HUES48 (cell line): ENCODE measurements around the gene SLC35B3.
A peak's percentile ranks its signal among the peaks of the same experiment; 100 is the strongest.
"Not testable (repeated sequence)": the region's sequence is repeated elsewhere in the genome, so short reads cannot be mapped to it uniquely, and the experiment has no call there.

Source experiments
- H3K27ac ChIP-seq: one replicate; pipeline ENCODE4 v1.7.0; 2013; ENCODE audit warnings: low read depth, low read length, inconsistent platforms
- H3K27me3 ChIP-seq: 2 replicates; pipeline ENCODE4 v1.6.1; 2013; ENCODE audit warnings: mild to moderate bottlenecking, low read length; ENCODE audit not compliant: control insufficient read depth, insufficient read depth
- H3K36me3 ChIP-seq: 2 replicates; pipeline ENCODE4 v1.6.1; 2013; ENCODE audit warnings: low read length; ENCODE audit not compliant: control insufficient read depth, insufficient read depth
- H3K4me1 ChIP-seq: 2 replicates; pipeline ENCODE4 v1.6.1; 2013; ENCODE audit warnings: mild to moderate bottlenecking, low read length; ENCODE audit not compliant: control insufficient read depth, insufficient read depth
- H3K4me3 ChIP-seq: 2 replicates; pipeline ENCODE4 v1.5.1; 2013; ENCODE audit warnings: mild to moderate bottlenecking, low read depth, low read length
- H3K9ac ChIP-seq: 2 replicates; pipeline ENCODE4 v1.6.1; 2013; ENCODE audit warnings: mild to moderate bottlenecking, low read depth, low read length, moderate library complexity
- H3K9me3 ChIP-seq: 2 replicates; pipeline ENCODE4 v1.6.1; 2013; ENCODE audit warnings: low read length; ENCODE audit not compliant: control insufficient read depth, insufficient read depth

Gene SLC35B3

DNA sequence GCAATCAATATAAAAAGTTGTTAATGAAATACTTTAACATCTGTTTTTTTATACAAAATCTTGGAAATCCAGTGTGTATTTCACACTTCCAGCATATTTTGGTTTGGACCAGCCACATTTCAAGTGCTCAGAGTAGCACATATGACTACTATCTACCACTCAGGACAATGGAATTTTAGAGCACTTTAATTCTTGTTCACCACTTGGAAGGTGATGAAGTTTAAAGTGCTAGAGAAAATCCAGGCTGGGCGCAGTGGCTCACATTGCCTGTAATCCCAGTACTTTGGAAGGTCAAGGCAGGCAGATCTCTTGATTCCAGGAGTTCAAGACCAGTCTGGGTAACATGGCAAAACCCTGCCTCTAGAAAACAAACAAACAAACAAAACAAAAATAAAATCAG is 6.1 kb upstream of the SLC35B3 start:
- Histone ChIP-seq H3K36me3 (no peaks in the 10 kb centered on the region), H3K27ac (no peak overlapping the region), H3K9me3 (no peaks in the 10 kb centered on the region), H3K9ac (no peak overlapping the region), H3K4me1 (no peaks in the 10 kb centered on the region), H3K27me3 (no peaks in the 10 kb centered on the region), H3K4me3 (no peak overlapping the region)

DNA sequence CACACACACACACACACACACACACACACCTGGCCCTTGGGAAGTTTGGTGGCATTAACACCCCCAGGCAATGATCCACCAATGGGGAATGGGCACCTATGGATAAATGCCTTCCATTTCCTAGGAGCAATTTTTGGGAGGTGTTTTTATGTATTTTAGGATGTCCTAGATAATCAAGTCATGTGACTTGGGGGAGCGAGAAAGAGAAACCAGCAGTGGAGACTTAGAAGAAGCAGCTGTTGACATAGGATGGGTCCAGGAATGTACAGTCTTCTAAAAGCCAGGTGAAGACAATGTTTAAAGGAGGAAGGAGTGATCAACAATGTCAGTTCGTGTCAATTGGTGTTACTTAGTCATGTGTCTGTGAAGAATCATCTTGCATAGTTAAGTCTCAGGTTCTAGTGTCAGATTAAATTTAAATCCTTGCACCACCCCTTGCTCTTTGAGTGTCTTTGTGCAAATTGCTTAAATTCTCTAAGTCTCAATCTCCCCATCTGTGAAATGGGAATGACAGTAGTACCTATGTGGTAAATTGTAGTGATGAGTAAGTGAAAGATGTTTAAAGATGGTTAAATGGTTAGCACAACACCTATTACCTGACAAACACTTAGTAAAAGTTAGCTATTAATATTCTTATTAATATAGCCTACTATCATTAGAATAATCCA is 4.4 kb upstream of the SLC35B3 start:
- Histone ChIP-seq H3K4me3 (no peak overlapping the region), H3K4me1 (peaks cover 8% of the 10 kb centered on the region), H3K27me3 (no peaks in the 10 kb centered on the region), H3K9ac (no peak overlapping the region), H3K27ac (no peak overlapping the region), H3K9me3 (no peaks in the 10 kb centered on the region), H3K36me3 (no peaks in the 10 kb centered on the region)

DNA sequence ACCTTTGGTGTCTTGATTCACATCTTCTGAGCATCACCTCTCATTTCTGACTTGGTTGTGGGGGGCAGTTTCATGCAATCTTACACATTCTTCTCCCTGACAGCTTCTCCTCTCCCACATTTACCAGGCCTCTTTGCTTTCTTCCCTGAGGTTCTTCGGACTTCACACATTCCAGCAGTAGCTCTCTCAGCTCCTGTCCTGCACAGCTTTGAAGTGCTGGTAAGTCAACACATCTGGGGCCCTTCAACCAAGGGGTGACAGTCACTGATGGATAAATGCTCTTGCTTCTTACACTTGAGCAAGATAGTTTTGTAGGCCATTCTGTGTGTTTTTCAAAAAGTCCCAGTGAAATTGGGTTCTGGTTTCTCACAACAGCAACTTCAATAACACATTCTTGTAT is 2.5 kb upstream of the SLC35B3 start:
- Histone ChIP-seq H3K36me3 (no peaks in the 10 kb centered on the region), H3K27me3 (no peaks in the 10 kb centered on the region), H3K9ac (no peak overlapping the region), H3K27ac (no peak overlapping the region), H3K4me1 (peaks cover 13% of the 10 kb centered on the region), H3K4me3 (no peak overlapping the region), H3K9me3 (no peaks in the 10 kb centered on the region)

- peaks cover 13% of the 10 kb centered on the region for H3K4me1 ChIP-seq
- no peaks in the 10 kb centered on the region for H3K27me3 ChIP-seq
- no peak overlapping the region for H3K27ac ChIP-seq
- H3K9me3 ChIP-seq: no peaks in the 10 kb centered on the region
- no peak overlapping the region for H3K9ac ChIP-seq
- H3K36me3 ChIP-seq: no peaks in the 10 kb centered on the region; the same call in 1 of the 2 replicates
- H3K4me3 ChIP-seq: no peak overlapping the region
Measured at GRCh38 chr6:8436966-8437365, 1.6 kb upstream of the SLC35B3 start.

DNA sequence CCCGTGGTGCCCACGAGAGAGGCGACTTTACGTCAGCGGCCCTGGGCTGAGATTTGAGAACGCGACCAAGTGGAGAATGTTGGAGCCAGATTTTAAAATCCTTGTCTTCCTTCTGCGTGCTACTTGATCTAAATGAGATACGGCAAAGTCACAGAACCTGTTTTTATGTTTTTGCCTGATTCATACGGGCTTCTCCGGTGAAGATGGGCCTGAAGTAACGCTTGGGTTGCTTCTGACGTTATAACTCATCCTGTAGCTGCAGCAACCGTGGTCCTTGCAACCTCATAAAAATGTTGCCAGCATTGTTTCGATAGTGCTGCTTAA is 462 bp upstream of the SLC35B3 start:
- no peaks in the 10 kb centered on the region; the same call in 1 of the 2 replicates for H3K36me3 ChIP-seq
- peak overlapping the region; percentile 92 for H3K4me3 ChIP-seq
- H3K27me3 ChIP-seq: no peaks in the 10 kb centered on the region
- peak overlapping the region; percentile 44 for H3K27ac ChIP-seq
- no peaks in the 10 kb centered on the region for H3K9me3 ChIP-seq
- H3K4me1 ChIP-seq: peaks cover 13% of the 10 kb centered on the region
- H3K9ac ChIP-seq: peak overlapping the region; percentile 74

GRCh38 chr6:8434727-8435092 is 635 bp downstream of the SLC35B3 start:
- H3K4me1 ChIP-seq: peaks cover 13% of the 10 kb centered on the region
- H3K27ac ChIP-seq: peak overlapping the region; percentile 83
- H3K4me3 ChIP-seq: peak overlapping the region; percentile 92
- H3K27me3 ChIP-seq: no peaks in the 10 kb centered on the region
- no peaks in the 10 kb centered on the region; the same call in 1 of the 2 replicates for H3K36me3 ChIP-seq
- no peaks in the 10 kb centered on the region for H3K9me3 ChIP-seq
- peak overlapping the region; percentile 76 for H3K9ac ChIP-seq

DNA sequence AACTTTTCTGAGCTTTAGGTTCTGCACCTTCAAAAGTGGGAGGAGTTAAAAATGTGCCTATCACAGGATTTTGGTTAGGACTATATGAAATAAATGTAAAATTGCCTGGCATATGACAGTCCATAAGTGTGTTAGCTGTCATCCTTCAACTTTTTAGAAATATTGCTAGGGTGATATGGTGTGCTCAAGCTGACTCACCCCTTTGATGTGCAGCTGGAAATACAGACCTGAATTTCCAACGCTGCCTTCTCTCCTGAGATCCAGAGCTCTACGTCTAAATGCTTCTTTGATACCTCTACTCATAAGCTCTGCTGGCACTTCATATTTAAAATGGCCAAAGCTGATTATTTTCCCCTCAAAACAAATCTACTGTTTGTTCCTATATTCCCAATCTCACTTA is 2.7 kb downstream of the SLC35B3 start:
- H3K4me1 ChIP-seq: peaks cover 13% of the 10 kb centered on the region
- H3K9me3 ChIP-seq: 0 out of 2 replicates have a peak, but pooled peaks cover 2% of the 10 kb centered on the region
- peaks cover 13% of the 10 kb centered on the region for H3K36me3 ChIP-seq
- H3K27me3 ChIP-seq: no peaks in the 10 kb centered on the region
- H3K27ac ChIP-seq: no peak overlapping the region
- H3K4me3 ChIP-seq: no peak overlapping the region
- H3K9ac ChIP-seq: no peak overlapping the region

GRCh38 chr6:8429821-8430220 is 5.5 kb downstream of the SLC35B3 start:
- H3K36me3 ChIP-seq: peaks cover 32% of the 10 kb centered on the region

DNA sequence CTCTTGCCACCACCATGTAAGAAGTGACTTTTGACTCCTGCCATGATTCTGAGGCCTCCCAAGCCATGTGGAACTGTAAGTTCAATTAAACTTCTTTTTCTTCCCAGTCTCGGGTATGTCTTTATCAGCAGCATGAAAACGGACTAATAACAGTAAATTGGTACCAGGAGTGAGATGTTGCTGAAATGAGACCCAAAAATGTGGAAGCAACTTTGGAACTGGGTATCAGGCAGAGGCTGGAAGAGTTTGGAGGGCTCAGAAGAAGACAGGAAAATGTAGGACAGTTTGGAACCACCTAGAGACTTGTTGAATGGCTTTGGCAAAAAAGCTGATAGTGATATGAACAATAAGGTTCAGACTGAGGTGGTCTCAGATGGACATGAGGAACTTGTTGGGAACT is 8.8 kb downstream of the SLC35B3 start:
- H3K27ac ChIP-seq, H3K27me3 ChIP-seq: not testable (repeated sequence)
- peaks cover 35% of the 10 kb centered on the region for H3K36me3 ChIP-seq

More at GRCh38 chr6:8429821-8430220, 5.5 kb downstream of the SLC35B3 start:
- Histone ChIP-seq H3K4me3 (no peak overlapping the region), H3K27me3 (no peaks in the 10 kb centered on the region), H3K9me3 (peaks cover 11% of the 10 kb centered on the region; the same call in 1 of the 2 replicates), H3K27ac (no peak overlapping the region), H3K4me1 (peaks cover 5% of the 10 kb centered on the region), H3K9ac (no peak overlapping the region)

DNA sequence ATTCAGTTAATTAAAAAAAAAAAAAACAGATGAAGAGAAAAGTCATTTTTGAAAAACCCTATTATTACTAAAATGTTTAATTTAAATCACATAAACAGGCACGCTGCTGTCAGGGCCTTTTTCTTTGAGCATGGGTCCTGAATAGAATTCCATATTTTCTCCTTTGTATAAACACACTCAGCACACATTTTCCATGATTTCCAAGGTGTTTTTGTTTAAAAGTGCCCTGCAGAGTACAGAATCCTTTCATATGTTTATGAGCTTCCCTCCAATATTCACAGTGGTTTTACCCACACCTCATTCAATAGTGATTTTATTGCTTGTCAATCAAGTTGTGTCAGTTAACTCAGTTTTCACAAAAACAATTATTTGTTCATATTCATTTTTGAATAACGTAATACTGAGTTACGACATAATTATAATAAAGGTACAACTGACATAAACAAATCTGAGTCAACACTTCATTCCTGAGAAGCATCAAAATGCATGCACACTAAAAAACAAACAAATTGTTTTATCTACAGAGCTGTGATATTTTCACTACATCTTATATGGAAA is 15.2 kb downstream of the SLC35B3 start:
- Histone ChIP-seq H3K9ac (no peak overlapping the region), H3K9me3 (no peaks in the 10 kb centered on the region), H3K4me3 (no peak overlapping the region), H3K27me3 (no peaks in the 10 kb centered on the region), H3K27ac (no peak overlapping the region), H3K36me3 (peaks cover 24% of the 10 kb centered on the region), H3K4me1 (peaks cover 15% of the 10 kb centered on the region; the same call in 1 of the 2 replicates)

More for the DNA sequence above, 8.8 kb downstream of the SLC35B3 start:
- H3K4me1 ChIP-seq, H3K9ac ChIP-seq, H3K4me3 ChIP-seq: not testable (repeated sequence)
- peaks cover 11% of the 10 kb centered on the region; the same call in 1 of the 2 replicates for H3K9me3 ChIP-seq

- Histone ChIP-seq H3K9ac (no peak overlapping the region), H3K36me3 (peaks cover 36% of the 10 kb centered on the region), H3K27ac (no peak overlapping the region), H3K4me3 (no peak overlapping the region), H3K9me3 (peaks cover 4% of the 10 kb centered on the region; the same call in 1 of the 2 replicates), H3K4me1 (peaks cover 22% of the 10 kb centered on the region; the same call in 1 of the 2 replicates), H3K27me3 (no peaks in the 10 kb centered on the region)
Measured at GRCh38 chr6:8415913-8416312, 19.4 kb downstream of the SLC35B3 start.
